ENCODE measurements around the gene DAPK3.

The DAPK3 gene

DNA sequence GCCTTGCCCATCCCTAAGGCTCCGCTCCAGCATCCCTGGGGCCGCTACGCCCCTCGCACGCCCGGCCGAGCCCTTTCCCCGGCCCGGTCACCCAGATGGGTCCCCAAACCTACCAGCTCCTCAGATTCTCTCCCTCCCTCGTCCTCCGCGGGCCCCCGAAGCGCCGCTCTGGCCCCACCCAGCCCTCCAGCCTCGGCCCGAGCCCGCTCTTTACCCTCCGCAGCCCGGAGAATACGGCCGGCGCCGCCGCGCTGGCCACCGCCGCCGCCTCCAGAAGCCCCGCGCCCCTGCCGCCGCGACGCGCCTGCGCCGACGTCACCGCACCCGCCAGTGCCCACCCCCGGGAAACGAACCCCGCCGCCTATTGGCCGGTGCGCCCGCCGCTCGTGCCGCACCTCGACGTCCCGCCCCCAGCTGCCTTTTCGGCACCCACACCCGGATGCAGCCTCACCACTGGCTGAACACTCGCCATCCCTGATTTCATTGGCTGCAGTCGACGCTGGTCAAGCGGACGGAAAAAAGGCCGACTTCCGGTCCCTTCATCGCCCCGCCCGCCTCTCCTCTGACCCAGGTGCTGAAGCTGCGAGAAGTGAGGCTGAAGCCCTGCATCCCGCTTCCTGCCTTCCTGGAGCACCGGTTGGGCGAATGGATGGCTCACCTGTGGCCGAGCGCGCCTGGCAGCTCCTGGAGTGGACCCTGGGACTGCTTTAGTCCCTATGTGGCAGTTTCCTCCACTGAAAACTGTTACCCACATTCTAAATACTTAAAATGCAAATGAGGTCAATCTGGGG, at the start of gene DAPK3:
Gene DAPK3, minus strand, starts transcription at position 292 of the 791 bp plus-strand sequence. CDS start 1,364 bp downstream, outside the sequence.
- peaks cover 8% of the 10 kb centered on the region for H3K4me1 Mint-ChIP-seq (ENCODE audit: low read depth)
- H3K4me3 Mint-ChIP-seq, result peak within 1 kb of the TSS; percentile 93
- H3K36me3 Mint-ChIP-seq (ENCODE audit: low read depth), result peaks cover 22% of the 10 kb centered on the region
- no peaks in the 10 kb centered on the region for H3K27me3 Mint-ChIP-seq (ENCODE audit: low read depth)
- peak within 1 kb of the TSS; percentile 74 for H3K27ac Mint-ChIP-seq
- H3K9me3 Mint-ChIP-seq, result no peaks in the 10 kb centered on the region
- peak; percentile 96 for DNase-seq (ENCODE audit: low spot score)

DNA sequence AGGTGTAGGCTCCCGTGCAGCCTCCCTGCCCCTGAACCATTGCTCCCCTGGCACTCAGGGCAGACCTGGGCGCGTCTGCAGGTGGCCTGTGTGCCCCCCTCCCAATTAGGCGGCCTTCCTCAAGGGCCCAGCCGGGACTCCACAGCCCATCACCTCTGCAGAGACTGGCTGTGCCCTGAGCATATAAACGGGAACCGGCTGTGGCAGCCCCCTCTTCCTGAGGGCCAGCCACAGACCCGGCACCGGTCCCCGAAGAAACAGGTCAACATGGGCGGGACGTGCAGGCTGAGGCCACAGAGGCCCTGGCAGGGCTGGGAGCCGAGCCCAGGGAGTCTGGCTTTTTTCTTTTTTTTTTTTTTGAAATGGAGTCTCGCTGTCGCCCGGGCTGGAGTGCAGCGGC, 48.7 kb upstream of the DAPK3 start:
- H3K36me3 Mint-ChIP-seq (ENCODE audit: low read depth), result peaks cover 10% of the 10 kb centered on the region
- H3K27ac Mint-ChIP-seq, result no peak overlapping the region
- H3K9me3 Mint-ChIP-seq, result no peaks in the 10 kb centered on the region
- no peak overlapping the region for H3K4me3 Mint-ChIP-seq
- no peaks in the 10 kb centered on the region for H3K4me1 Mint-ChIP-seq (ENCODE audit: low read depth)
- no peaks in the 10 kb centered on the region for H3K27me3 Mint-ChIP-seq (ENCODE audit: low read depth)
- no peak for DNase-seq (ENCODE audit: low spot score)

DNA sequence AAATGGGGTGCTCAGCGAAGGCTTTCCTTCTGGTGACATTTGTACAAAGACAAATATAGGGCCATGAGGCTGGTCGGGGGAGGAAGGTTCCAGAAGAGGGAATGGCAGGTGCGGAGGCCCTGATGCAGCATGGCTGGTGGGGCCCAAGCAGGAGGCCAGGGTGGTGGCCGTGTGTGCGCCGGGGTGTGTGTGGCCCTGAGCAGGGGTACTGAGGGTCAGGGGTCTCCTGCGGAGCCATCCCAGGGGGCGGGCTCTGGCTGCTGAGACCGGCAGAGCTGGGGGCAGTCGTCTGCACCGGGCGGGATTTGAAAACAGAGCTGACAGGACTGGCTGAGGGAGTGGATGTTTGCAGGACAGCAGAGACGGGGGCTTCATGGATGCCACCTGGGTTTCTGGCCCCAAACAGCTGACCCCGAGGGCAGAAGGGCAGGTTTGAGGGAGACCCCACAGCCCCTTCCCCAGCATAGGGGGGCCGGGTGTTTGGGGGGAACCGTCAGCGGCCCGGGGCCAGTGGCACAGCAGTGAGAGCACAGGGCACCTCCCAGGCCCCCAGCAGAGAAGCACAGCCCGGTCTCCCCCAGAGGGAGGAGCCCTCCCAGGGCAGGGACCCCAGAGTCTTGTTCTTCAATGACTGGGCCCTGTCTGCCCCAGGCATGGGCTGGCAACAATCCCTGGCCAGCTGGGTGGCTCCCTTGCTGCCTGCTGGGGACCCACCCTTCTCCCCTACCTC, 48.0 kb upstream of the DAPK3 start:
- no peak overlapping the region for H3K27ac Mint-ChIP-seq
- H3K4me3 Mint-ChIP-seq, result no peak overlapping the region
- peaks cover 10% of the 10 kb centered on the region for H3K36me3 Mint-ChIP-seq (ENCODE audit: low read depth)
- H3K4me1 Mint-ChIP-seq (ENCODE audit: low read depth), result no peaks in the 10 kb centered on the region
- no peaks in the 10 kb centered on the region for H3K27me3 Mint-ChIP-seq (ENCODE audit: low read depth)
- DNase-seq (ENCODE audit: low spot score), result no peak
- H3K9me3 Mint-ChIP-seq, result no peaks in the 10 kb centered on the region

DNA sequence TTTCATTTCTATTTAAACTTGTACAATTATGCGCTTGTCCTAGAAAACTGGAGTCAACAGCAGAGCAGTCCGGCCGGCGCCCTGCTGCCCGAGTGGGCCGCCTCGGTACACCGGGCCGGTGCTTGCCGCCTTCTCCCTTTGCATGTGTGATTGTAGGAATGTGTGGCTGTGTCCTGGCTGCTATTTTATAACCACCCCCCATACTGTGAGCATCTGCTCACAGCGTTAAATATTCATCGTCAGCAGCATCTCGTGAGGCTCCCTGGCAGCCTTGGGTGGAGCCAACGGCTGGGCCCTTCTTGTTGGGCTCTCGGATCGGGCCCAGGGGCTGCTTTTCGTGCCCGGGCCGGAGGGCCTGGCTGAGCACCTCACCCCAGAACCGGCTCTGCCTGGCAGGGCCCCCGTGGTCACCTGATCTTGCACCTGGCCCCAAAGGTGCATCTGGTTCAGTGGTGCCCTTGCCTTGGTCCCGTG, 47.3 kb upstream of the DAPK3 start:
- no peak for DNase-seq (ENCODE audit: low spot score)
- no peaks in the 10 kb centered on the region for H3K27me3 Mint-ChIP-seq (ENCODE audit: low read depth)
- no peaks in the 10 kb centered on the region for H3K4me1 Mint-ChIP-seq (ENCODE audit: low read depth)
- H3K9me3 Mint-ChIP-seq, result no peaks in the 10 kb centered on the region
- H3K4me3 Mint-ChIP-seq, result no peak overlapping the region
- peaks cover 11% of the 10 kb centered on the region for H3K36me3 Mint-ChIP-seq (ENCODE audit: low read depth)
- H3K27ac Mint-ChIP-seq, result no peak overlapping the region

DNA sequence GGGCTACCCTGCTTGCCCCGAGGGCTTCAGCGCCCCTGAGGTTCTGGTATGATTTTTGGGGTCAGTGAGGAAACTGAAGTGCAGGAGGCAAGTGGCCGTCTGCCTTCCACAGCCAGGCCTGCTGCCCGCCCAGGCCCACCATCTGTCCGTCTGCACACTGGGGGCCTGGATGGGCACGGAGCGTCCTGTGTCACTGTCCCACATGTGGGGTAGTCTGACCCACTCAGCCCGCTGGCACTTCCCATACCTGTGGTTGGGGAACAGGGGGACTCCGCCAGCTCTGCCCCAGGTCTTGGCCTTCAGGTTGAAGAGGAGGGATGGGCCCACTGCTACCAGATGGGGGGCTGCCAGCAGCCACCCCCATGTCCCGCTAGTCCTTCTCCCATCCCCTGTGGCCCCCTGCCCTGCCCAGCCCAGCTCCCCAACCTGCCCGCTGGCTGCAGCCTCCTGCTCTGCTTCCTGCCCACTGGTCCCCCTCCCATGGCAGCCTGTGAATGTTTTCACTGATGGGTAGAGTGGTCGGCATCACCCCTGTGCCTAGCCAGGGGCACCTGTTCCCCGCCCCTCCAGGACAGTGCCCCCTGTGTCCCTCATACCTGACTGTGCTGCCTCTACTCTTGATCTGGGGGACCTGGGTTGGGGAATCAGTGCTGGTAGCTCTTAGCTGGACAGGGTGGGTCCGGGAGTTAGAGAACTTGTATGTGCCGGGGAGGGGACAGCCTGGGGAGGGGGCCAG, 46.2 kb upstream of the DAPK3 start:
- DNase-seq (ENCODE audit: low spot score), result no peak
- peaks cover 16% of the 10 kb centered on the region for H3K36me3 Mint-ChIP-seq (ENCODE audit: low read depth)
- no peaks in the 10 kb centered on the region for H3K27me3 Mint-ChIP-seq (ENCODE audit: low read depth)
- H3K9me3 Mint-ChIP-seq, result no peaks in the 10 kb centered on the region
- H3K4me1 Mint-ChIP-seq (ENCODE audit: low read depth), result no peaks in the 10 kb centered on the region
- no peak overlapping the region for H3K4me3 Mint-ChIP-seq
- H3K27ac Mint-ChIP-seq, result peak overlapping the region; percentile 15

DNA sequence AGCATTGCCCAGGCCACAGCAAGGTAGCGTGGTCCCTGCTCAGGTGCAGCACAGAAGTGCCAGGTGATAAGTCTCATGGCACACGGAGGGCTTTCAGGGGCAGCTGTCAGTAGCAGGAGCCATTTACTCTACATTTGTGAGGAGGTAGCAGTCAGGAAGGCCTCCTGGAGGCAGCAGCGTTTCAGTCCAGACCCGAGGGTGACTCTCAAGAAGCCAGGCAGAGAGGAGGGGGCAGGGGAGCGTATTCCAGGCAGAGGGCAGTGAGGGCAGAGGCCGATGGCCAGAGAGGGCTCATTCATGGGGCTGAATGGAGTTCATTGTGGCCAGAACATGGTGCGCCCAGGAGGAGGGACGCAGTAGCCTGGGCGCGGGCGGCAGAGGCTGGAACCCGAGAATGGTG, 45.6 kb upstream of the DAPK3 start:
- Mint-ChIP-seq H3K27me3 (ENCODE audit: low read depth) (no peaks in the 10 kb centered on the region), H3K27ac (no peak overlapping the region), H3K4me3 (no peak overlapping the region), H3K9me3 (no peaks in the 10 kb centered on the region), H3K36me3 (ENCODE audit: low read depth) (peaks cover 13% of the 10 kb centered on the region), H3K4me1 (ENCODE audit: low read depth) (no peaks in the 10 kb centered on the region)
- DNase-seq (ENCODE audit: low spot score), result no peak

DNA sequence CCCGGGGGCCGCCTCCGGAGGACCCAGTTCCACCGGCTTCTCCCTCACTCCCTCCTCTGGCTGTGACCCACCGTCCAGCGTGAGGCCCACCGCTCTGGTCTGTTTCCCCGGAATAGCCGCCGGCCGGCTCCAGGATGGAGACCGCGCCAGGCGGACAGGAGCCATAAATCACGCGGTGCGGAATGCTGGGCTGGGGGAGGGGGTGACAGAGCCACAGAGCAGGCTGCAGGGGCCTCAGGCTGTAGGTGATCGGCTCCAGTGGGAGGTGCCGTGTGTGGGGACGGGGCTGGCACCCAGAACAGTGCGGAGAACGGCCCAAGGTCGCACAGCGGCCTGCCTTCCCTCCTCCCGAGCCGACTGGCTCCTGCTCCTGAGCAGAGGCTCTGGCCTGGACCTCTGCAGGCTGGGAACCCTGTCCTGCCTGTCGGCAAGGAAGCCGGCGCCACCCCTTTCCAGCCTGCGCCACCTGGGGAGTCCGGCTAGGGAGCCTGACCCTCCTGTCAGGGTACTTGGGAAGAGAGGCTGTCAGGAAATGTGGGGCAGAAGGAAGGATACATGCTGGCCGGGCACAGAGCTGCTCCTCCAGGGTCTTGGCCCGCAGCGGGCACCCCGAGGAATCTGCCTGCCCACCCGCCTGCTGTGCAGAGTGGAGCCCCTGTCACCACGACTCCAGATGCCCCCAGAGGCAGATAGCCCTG, 45.0 kb upstream of the DAPK3 start:
- H3K9me3 Mint-ChIP-seq, result no peaks in the 10 kb centered on the region
- H3K27ac Mint-ChIP-seq, result no peak overlapping the region
- peaks cover 10% of the 10 kb centered on the region for H3K36me3 Mint-ChIP-seq (ENCODE audit: low read depth)
- no peak overlapping the region for H3K4me3 Mint-ChIP-seq
- no peaks in the 10 kb centered on the region for H3K4me1 Mint-ChIP-seq (ENCODE audit: low read depth)
- no peak for DNase-seq (ENCODE audit: low spot score)
- no peaks in the 10 kb centered on the region for H3K27me3 Mint-ChIP-seq (ENCODE audit: low read depth)

DNA sequence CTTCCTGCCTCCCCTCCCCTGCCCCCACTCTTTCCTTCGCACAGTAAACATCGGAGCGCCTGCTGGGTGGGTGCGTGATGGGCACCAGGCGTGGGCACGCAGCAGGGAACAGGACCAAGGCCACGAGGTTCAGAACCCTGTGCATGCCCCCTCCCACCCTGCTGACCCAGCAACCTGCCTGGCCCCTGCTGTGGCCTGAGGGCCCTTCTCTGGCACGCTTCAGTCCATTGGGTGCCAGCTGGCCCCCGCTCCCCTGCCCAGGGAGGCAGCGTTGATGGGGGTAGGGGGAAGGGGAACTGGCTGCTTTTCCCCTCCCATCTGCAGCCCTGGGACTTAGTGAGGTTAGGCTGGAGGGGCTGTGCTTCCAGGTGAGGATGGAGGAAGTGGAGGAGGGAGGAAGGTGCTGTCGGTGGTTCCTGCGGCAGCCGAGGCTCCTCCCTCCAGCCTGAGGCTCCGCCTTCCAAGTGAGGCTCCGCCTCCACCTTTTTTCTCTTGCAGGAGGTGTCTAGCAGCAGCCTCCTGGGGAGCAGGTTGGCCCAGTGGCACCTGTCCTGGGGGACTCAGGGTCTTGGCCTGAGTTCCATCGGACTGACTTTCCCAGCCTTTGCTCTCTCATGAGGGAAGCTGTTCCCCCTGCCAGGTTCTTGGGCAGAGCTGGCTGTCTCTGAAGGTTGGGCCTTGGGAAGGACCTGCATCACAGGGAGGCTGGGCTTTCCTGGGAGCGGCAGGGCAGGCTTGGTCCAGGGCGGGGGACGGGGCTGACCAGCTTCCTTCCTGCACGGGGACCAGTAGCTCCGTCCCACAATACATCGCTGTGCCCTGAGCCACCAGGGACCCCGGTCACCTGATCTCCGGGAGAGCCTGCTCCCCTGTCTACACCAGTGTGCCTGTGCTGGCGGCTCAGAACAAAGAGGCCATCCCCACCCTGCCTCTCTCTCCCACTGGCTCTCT, 43.9 kb upstream of the DAPK3 start:
- H3K27ac Mint-ChIP-seq, result no peak overlapping the region
- peak; percentile 10 for DNase-seq (ENCODE audit: low spot score)
- H3K36me3 Mint-ChIP-seq (ENCODE audit: low read depth), result peaks cover 10% of the 10 kb centered on the region
- no peak overlapping the region for H3K4me3 Mint-ChIP-seq
- H3K27me3 Mint-ChIP-seq (ENCODE audit: low read depth), result no peaks in the 10 kb centered on the region
- H3K4me1 Mint-ChIP-seq (ENCODE audit: low read depth), result no peaks in the 10 kb centered on the region
- no peaks in the 10 kb centered on the region for H3K9me3 Mint-ChIP-seq

DNA sequence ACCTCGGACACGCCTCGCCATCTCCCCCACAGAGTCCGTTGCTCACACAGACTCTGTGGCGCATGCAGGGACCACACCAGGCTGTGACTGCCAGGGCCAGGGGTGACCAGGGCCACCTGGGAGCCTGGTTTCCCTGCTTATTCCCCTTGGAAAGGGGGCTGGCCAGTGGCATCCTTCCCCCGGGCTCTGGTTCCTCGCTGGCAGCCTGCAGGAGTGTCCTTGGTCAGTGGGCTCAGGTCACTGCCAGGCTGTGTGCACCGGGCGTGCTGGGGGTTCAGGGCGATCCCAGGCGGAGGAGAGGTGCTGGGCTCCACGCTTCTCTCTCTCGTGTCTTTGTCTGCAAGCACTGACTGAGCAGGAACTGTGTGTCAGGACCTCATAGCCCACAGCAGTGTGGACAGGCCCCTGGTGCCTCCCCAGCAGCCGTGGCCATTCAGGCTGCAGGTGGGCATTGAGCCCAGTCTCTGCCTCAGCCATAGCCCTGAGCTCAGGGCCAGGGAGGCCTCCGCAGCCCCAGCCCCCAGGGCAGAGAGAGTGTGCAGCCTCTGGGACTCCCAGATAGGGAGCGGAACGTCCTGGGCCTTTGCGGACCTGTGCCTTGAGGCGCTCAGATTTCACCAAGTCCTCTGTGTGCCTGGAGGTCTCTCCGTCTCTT, 43.1 kb upstream of the DAPK3 start:
- Mint-ChIP-seq H3K36me3 (ENCODE audit: low read depth) (peaks cover 10% of the 10 kb centered on the region), H3K27me3 (ENCODE audit: low read depth) (no peaks in the 10 kb centered on the region), H3K9me3 (no peaks in the 10 kb centered on the region), H3K4me3 (no peak overlapping the region), H3K4me1 (ENCODE audit: low read depth) (peaks cover 7% of the 10 kb centered on the region), H3K27ac (no peak overlapping the region)
- DNase-seq (ENCODE audit: low spot score), result no peak

DNA sequence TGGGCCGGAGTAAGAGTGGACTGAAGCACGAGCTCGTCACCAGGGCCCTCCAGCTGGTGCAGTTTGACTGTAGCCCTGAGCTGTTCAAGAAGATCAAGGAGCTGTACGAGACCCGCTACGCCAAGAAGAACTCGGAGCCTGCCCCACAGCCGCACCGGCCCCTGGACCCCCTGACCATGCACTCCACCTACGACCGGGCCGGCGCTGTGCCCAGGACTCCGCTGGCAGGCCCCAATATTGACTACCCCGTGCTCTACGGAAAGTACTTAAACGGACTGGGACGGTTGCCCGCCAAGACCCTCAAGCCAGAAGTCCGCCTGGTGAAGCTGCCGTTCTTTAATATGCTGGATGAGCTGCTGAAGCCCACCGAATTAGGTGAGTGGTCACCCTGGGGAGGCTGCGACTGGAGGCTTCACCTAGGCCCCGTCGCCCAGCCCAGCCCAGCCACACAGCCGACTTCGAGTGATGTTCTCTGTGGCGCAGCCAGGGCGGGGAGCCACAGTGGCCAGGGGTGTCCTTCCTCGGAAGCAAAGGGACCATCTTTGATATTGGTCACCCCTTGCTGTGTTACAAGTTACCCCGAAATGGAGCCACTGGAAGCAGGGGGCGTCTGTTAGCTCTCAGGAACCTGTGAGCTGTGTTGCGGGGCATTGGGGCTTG, 42.2 kb upstream of the DAPK3 start:
- Mint-ChIP-seq H3K9me3 (no peaks in the 10 kb centered on the region), H3K4me1 (ENCODE audit: low read depth) (peaks cover 13% of the 10 kb centered on the region), H3K36me3 (ENCODE audit: low read depth) (peaks cover 8% of the 10 kb centered on the region), H3K27ac (no peak overlapping the region), H3K4me3 (no peak overlapping the region), H3K27me3 (ENCODE audit: low read depth) (no peaks in the 10 kb centered on the region)
- no peak for DNase-seq (ENCODE audit: low spot score)

DNA sequence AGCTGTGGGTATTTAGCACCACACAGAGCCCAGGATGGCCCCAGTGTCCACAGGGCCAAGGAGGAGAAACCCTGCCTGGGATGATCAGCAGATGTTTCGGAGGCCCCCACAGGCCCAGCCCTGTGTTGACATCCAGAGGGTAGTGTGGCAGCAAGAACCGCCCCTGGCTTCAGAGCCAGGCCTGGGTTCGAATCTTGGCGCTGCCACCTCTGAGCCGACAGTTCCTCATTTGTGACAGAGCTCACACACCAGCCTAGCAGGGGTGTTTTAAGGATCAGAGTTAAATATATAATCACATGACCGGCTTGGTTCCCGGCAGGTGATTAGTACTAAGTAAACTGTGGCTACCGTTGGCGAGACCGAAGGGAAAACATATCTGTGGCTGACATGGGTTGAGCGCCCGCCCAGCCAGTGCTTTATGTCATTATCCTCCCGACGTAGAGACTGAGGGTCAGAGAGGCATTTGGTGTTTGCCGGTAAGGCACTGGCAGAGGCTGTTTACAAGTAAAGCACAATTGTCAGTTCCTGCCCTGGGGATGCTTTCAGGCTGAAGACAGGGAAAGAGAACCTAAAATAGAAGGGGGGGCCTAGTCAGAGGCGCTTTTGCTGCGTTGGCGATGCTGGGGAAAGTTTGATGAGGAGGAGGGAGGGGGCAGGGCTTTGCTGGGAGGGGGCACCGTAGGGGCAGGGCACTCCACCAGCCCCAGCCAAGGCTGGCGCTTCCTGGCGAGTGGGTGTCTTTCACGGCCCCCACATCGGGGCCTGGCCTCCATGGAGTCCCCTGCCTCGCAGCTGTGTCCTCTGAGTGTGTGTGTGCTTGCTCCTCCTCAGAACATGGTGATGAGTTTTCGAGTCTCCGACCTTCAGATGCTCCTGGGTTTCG, 41.4 kb upstream of the DAPK3 start:
- Mint-ChIP-seq H3K36me3 (ENCODE audit: low read depth) (peaks cover 8% of the 10 kb centered on the region), H3K27ac (no peak overlapping the region), H3K4me3 (no peak overlapping the region), H3K27me3 (ENCODE audit: low read depth) (no peaks in the 10 kb centered on the region), H3K4me1 (ENCODE audit: low read depth) (peaks cover 13% of the 10 kb centered on the region), H3K9me3 (no peaks in the 10 kb centered on the region)
- no peak for DNase-seq (ENCODE audit: low spot score)
